GM12872 (cell line): ENCODE results near the gene TNKS1BP1.

Source experiments
- TF ChIP-seq, protein P1 (sequence below): IDR thresholded peaks from 3 replicates; pipeline ENCODE4 v1.5.1; 2011; ENCODE audit warnings: low read depth, mild to moderate bottlenecking, low read length, moderate library complexity; ENCODE audit not compliant: insufficient read depth

TNKS1BP1 gene

DNA sequence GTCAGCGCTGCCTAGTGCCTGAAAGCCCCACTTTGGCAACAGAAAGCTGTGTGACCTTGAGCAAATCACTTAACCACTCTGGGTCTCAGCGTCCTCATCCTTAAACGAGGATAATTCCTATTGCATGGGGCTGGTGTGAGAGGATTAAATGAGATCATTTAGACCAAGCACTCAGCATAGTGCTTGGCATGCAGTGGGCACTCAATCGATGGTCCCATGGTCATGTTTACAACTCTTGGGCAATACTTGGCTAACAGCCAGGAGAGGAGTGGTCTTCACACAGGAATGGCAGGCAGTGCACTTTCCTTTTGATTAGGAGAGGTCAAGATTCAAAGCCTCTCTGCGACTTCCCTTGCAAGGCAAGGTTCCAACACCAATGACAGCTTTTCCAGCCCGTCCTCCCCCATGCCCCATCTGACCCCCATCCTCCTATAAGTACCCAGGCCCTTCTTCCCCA, 14.1 kb downstream of the TNKS1BP1 start:
- TF ChIP-seq, protein P1, sequence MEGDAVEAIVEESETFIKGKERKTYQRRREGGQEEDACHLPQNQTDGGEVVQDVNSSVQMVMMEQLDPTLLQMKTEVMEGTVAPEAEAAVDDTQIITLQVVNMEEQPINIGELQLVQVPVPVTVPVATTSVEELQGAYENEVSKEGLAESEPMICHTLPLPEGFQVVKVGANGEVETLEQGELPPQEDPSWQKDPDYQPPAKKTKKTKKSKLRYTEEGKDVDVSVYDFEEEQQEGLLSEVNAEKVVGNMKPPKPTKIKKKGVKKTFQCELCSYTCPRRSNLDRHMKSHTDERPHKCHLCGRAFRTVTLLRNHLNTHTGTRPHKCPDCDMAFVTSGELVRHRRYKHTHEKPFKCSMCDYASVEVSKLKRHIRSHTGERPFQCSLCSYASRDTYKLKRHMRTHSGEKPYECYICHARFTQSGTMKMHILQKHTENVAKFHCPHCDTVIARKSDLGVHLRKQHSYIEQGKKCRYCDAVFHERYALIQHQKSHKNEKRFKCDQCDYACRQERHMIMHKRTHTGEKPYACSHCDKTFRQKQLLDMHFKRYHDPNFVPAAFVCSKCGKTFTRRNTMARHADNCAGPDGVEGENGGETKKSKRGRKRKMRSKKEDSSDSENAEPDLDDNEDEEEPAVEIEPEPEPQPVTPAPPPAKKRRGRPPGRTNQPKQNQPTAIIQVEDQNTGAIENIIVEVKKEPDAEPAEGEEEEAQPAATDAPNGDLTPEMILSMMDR: no peak

DNA sequence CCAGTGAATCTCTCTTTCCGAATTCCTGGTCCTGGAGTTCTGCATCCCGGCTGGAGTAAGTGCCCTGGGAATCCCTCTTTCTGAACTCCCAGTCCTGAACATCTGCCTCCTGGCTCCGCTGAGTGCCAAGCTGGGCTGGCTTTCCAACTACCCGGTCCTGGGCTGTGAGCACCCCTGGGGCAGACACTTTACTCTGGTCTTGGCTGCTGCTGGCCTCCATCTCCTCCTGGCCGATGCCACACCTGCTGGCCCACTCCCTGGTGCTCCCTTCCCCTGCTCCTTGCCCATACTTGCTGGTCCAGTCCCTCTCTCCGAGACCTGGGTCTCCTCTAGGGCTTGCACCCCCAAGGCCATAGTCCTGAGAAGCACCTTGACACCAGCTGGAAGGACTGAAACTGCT, 14.7 kb downstream of the TNKS1BP1 start:
- TF ChIP-seq, protein P1: no peak

DNA sequence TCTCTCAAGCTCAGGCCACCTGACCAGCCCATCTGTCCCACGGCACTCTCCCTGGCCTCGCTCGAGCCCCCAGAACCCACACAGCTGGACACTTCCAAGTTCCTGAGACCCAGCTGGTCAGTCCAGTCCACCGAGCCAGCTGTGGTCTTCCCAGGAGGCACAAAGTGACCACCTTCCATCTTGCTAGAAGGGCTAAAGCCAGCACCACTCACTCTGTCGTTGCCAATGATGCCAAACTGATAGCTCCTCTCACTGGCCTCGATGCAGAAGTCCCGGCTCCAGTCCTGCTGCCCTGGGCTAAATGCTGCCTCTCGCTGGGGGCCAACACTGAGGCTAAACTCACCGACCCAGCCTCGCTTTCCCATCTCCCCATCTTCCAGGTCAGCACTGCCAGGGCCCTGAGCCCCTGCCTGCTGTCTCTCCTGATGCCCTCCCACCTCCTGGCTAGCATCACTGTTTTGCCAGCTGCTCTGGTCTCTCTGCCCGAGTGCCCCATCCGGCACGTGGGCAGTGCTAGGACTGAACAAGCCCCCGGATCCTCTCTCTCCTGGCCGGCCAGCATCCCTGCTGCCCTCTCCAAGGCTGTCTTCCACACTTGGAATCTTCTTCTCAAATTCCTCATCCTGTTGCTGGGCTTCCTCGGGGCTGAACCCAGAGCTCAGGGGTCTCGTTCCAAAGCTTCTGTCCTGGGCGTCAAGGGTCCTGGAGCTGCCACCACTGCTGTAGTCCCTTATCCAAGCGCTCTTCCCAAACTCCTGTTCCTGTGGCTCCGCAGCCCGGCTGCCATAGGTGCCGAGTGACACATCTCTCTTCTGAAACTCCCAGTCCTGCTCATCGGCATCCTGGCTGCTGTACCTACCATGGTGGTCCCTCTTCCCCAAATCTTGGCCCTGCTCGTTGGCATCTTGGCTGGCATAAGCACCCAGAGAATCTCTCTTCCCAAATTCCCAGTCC, 15.4 kb downstream of the TNKS1BP1 start:
- TF ChIP-seq, protein P1: no peak

DNA sequence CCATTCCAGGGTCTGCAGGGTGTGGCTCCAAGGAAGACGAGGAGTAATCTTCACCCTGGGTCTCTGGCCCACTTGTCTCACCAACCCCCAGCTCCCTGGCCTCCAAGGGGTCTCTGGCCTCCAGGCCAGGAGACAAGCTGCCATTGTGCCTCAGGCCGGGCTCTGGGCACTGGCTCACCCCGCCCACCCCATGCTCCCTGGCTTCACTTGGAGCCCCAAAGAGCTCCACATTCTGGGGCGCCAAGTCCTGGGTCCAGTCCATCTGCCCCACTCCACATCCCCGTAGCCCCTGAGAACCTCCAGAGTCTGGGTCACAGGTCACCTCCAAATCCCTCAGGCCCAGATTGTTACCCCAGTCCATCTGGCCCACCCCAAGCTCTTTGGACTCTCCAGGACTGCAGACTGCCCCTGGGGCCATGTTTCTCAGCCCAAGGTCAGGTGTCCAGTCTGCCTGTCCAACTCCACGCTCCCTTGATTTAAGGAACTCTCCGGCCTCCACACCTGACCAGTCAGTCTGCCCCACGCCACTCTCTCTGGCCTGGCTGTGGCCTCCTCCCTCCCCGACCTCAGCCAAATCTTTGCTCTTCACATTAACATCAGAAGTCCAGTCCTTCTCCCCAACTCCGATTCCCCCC, 16.2 kb downstream of the TNKS1BP1 start:
- TF ChIP-seq, protein P1: no peak

DNA sequence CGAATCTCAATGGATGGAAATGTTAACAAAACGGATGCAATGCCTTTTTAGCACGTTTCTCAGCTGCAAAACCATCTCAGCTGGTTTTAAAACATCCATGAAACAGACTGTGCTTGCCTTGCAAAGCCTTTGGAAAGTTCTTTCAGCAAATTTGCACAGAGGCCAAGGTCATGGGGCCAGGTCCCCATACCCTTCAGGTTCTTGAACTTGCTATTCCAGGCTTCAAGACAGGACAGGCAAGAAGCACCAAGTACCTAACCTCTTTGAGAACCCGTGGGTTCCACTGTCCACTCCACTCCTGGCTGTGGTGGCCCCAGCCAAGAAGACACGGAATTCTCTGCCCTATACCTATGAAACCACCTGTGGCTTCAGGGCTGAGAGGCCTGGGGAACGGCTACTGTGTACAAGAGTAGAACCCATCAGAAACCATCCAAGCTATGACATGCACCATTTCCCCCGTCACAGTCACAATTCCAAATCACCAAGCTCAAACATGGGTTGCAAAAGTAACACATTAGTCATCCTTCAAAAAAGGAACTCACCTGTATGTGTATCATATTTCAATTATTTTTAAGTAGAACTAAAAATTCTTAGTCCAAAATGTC, 17.0 kb downstream of the TNKS1BP1 start:
- TF ChIP-seq, protein P1: no peak

DNA sequence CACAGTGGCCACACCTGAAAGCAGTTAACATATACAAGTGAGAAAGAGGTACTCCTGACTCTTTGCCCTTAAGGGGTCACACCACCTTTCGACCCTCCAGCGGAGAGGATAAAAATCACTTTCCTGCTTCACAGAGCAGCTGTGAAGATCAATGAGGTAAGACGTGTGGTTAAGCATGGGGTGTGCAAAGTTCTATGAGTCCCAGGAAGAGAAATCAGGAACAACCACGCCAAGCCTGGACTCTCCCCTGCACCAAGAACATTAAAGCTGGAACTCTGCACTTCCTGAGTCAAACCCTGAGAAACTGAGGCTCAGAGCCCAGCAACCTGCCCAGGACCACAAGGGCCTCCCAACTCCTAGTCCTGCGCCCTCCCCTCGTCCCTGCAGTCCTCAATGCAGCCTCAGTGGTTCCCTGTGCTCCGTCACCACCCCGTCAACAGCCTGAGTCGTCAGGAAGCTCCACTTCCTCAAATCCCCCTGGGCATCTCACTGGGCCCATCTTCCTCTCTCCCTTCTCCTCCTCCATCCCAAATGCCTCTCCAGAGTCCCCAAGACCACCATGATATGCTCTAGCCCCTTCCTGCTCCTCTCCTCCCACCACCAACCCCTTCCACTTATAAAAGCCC, 17.7 kb downstream of the TNKS1BP1 start:
- TF ChIP-seq, protein P1: no peak

DNA sequence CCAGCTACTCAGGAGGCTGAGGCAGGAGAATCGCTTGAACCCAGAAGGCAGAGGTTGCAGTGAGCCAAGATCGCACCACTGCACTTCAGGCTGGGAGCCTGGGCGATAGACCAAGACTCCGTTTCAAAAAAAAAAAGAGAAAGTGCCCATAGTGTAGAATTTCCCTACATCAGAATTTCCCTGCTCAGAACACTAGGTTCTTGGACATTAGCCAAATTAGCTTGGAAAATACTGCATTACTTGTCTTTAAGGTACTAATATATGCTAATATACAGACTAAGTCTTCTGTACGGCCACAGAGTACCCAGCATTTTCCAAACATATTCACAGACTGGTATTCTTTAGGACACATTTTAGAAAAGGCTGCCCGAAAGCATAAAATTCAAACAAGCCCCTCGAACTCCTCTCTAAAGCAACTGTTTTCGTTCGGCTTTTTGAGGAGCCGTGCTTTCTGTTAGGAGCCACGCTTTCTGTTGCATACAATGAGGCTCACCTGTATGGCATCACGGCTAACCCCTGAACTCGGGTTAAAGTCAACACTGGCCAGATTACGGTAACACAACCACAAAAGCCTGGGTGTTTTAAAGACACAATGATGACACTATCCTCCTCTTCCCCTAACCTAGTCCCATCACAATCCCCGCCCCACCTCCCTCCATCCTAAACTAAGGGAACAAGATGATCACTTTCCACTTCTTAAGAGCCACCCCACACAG, 18.4 kb downstream of the TNKS1BP1 start:
- TF ChIP-seq, protein P1: no peak
